HG03025 (cell line): ENCODE measurements around the gene SLC20A1.
"Not testable (repeated sequence)": the region's sequence is repeated elsewhere in the genome, so short reads cannot be mapped to it uniquely, and the experiment has no call there.

Source experiments
- ATAC-seq: cut with Tn5 transposase; IDR thresholded peaks from one replicate; pipeline ENCODE4 v1.9.1; 2021; ENCODE audit warnings: mild to moderate bottlenecking, moderate library complexity; ENCODE audit not compliant: unreplicated experiment, low FRiP score

SLC20A1 gene

DNA sequence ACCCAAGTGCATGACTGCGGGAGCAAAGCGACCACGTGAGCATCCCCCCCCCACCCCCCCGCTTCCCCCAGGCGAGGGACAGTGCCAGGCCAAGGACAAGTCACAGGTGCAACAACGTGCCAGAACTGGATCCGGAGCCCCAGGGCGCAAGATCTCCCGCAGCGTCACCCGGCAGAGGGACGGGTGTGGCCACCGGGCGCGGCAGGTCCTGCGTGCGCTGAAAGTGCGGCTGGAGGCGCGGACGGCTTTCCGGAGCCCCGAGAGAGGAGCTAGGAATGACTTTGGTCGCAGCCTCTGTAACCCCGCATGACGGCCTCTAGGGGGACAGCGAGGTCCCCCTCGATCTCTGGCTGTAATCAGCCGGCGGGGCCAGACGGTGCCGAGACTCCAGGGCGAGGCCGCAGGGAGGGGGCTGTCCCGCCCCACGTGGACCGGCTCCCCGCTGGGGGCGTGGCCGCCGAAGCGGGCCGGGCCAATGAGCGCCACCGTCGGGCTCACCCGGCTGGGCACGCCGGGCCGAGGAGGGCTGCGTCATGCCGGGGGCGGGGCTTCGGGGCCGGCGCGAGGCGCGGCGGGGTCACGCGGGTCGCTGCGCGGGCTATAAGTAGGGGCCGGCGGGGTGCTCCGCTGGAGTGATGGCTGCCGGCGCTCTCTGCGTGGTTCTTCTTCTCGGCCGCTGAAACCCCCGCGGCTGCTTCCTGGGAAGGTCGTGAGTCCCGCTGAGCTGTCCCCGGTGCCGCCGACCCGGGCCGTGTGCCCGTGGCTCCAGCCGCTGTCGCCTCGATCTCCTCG, at the start of gene SLC20A1:
SLC20A1 (plus strand) TSS at position 630 of the 792 bp plus-strand sequence. CDS start 890 bp downstream, outside the sequence.
- peak; percentile 90 for ATAC-seq

GRCh38 chr2:112597537-112598322, 48.0 kb upstream of the SLC20A1 start:
- ATAC-seq = no peak

GRCh38 chr2:112600634-112601033, 45.1 kb upstream of the SLC20A1 start:
- no peak for ATAC-seq

DNA sequence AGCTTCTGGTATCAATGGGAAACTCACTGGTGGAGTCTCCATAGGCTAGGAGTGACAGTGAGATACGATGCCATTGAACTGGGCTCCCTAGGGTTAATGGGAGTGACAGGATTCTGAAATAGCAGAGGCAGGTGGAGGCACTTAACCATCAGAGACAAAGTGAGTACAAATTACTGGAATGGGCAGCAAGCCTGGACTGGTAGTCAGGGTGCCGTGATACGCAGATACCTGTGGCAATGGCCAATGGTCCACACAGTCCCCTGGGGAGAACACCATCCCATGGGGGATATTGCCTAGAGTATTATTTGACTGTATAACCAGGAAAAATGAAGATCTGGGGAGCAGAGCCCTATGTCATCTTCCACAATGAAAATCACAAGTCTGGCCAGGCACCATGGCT, 44.0 kb upstream of the SLC20A1 start:
- ATAC-seq = no peak

DNA sequence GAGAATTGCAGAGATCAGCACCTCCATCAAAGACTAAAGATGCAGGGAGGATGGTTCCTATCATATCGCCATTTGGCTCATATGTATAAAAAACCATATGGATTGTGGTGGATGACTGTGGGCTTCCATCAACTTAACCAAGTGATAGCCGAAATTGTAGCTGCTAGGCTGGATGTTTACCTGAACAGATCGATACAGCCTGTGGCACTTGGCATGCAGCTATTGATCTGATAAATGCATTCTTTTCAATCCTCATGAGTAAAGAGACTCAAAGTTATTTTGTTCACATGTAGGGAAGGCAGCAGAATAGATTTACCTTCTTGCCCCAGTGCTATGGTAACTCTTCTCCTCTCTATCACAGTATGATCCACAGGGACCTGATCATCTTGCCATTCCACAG, 42.8 kb upstream of the SLC20A1 start:
- ATAC-seq = no peak

- no peak for ATAC-seq
Observed at GRCh38 chr2:112603731-112604130, 42.0 kb upstream of the SLC20A1 start.

DNA sequence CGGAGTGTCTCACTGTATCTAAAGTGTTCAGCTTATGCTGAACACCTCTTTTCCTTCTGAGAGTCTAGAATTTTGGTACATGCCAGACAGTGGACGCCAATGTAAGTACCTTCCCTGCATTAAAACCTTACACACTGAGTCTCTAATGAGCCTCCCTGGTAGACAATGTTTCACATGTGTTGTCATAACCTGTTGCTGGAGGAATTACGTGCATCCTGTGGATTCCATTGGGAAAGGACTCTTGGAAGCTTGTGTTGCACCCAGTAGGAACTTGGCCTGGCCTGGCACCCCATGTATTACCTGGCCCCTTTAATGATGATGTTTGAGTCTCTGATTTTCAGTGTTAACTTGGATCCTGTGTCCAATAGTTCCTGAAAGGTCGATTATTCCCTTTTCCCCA, 40.8 kb upstream of the SLC20A1 start:
- ATAC-seq = no peak

GRCh38 chr2:112605926-112606325, 39.8 kb upstream of the SLC20A1 start:
- ATAC-seq = no peak

- no peak for ATAC-seq
Observed at GRCh38 chr2:112606547-112606946, 39.2 kb upstream of the SLC20A1 start.

GRCh38 chr2:112607680-112608438, 37.9 kb upstream of the SLC20A1 start:
- no peak for ATAC-seq

DNA sequence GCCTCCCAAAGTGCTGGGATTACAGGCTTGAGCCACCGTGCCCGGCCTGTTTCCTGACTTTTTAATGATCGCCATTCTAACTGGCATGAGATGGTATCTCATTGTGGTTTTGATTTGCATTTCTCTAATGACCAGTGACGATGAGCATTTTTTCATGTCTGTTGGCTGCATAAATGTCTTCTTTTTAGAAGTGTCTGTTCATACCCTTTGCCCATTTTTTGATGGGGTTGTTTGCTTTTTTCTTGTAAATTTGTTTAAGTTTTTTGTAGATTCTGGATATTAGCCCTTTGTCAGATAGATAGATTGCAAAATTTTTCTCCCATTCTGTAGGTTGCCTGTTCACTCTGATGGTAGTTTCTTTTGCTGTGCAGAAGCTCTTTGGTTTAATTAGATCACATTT, 36.4 kb upstream of the SLC20A1 start:
- not testable (repeated sequence) for ATAC-seq

- not testable (repeated sequence) for ATAC-seq
Observed at GRCh38 chr2:112612283-112612682, 33.5 kb upstream of the SLC20A1 start.

DNA sequence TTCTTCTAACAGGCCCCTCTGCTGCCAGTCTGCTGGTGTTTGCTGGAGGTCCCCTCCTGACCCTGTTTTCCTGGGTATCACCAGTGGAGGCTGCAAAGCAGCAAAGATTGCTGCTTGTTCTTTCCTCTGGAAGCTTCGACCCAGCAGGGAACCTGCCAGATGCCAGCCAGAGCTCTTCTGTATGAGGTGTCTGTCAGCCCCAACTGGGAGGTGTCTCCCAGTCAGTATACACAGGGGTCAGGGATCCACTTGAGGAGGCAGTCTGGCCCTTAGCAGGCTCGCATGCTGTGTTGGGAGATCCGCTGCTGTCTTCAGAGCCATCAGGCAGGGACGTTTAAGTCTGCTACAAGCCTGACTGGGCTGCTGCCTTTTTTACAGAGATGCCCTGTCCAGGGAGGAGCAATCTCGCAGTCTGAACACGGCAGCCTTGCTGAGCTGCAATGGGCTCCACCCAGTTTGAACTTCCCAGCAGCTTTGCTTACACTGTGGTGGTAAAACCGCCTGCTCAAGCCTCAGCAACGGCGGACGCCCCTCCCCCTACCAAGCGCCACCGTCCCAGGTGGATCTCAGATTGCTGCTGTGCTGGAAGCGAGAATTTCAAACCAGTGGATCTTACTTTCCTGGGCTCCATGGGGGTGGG, 31.4 kb upstream of the SLC20A1 start:
- no peak for ATAC-seq

GRCh38 chr2:112615051-112615450, 30.7 kb upstream of the SLC20A1 start:
- no peak for ATAC-seq

- ATAC-seq = not testable (repeated sequence)
Observed at GRCh38 chr2:112615798-112616197, 29.9 kb upstream of the SLC20A1 start.

GRCh38 chr2:112618383-112618782, 27.4 kb upstream of the SLC20A1 start:
- ATAC-seq = no peak

- ATAC-seq = no peak
Observed at GRCh38 chr2:112621790-112622527, 23.8 kb upstream of the SLC20A1 start.

GRCh38 chr2:112622528-112622849, 23.2 kb upstream of the SLC20A1 start:
- no peak for ATAC-seq

DNA sequence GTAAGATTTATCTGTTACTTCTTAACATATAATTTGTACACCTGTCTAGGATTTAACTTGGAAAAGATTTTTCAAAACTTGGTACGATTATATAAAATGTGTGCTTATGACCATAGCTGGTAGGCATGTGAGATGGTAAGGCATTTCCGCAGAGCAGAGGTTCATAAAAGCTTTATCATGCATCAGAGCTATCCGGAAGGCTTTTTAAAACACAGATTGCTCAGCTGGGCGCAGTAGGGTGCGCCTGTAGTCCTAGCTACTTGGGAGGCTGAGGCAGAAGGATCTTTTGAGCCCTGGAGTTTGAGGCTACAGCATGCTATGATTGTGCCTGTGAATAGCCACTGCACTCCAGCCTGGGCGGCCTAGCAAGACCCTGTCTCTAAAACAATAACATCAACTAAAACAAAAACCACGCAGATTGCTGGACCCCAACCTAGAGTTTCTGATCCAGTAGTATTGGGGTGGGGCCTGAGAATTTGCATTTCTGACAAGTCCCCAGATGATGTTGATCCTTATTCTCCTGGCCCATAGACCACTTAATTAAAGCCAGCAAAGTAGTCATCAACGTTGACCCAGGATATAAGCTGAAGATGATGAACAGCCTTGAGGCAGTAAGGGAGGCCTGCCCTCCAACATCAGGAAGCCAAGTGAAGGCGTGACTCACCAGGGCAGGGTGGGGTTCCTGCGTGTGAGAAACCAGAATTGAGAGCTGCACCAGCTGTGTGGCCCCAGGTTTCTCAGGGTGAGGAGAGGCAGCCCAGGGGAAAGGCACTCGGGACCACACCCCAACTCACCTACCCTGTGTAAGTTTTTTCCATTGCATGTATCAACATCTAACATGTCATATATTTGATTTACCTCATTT, 21.6 kb upstream of the SLC20A1 start:
- ATAC-seq = peak; percentile 76
